ENCODE measurements around the gene ZDHHC14. TPM values are rescaled to one million over a fixed set of nuclear protein-coding genes. Genes with fewer than 3 reads are reported as not detected.

Gene ZDHHC14
- total and polyA plus RNA-seq, 2 of the 8 experiments (the other 6 are each of a cell fraction or from before 2014, with no cell fraction given), result 2.9 to 5.3 TPM

GRCh38 chr6:157602521-157603295 lies 221.7 kb downstream of the ZDHHC14 start (continued):
- TF ChIP-seq RNF2 (IDR thresholded peaks at IDR 0.05; ENCODE audit: borderline replicate concordance, low read depth, low read length, missing control alignments, poor library complexity, severe bottlenecking), result no peak
- no peak for TF ChIP-seq POLR2A (IDR thresholded peaks at IDR 0.05; ENCODE audit: control extremely low read depth in 1 of 2, low read depth in 2 of 2, low read length in 2 of 2)
- no peak for TF ChIP-seq TCF12 (IDR thresholded peaks at IDR 0.05; ENCODE audit: low read depth, low read length)
- no peak for TF ChIP-seq RFX5 (IDR thresholded peaks at IDR 0.05; ENCODE audit: borderline replicate concordance, low read depth, low read length)
- no peak for TF ChIP-seq SP1 (IDR thresholded peaks at IDR 0.05; ENCODE audit: low read depth, low read length)
- TF ChIP-seq RXRA (IDR thresholded peaks at IDR 0.05; ENCODE audit: insufficient read depth, low read depth, low read length), result no peak
- no peak for TF ChIP-seq CTBP2 (IDR thresholded peaks at IDR 0.05; ENCODE audit: borderline replicate concordance, insufficient read depth, insufficient read length, low read length)
- no peak for TF ChIP-seq EZH2 (IDR thresholded peaks at IDR 0.05; ENCODE audit: low read depth, low read length, severe bottlenecking)
